ENCODE results near the gene ERN1. TPM values are rescaled to one million over a fixed set of nuclear protein-coding genes. Genes with fewer than 3 reads are reported as not detected.
A peak's percentile ranks its signal among the peaks of the same experiment; 100 is the strongest.

The ERN1 gene
- total RNA-seq, 1 donor from 2014 or later, result 6.3 TPM

- no peak for TF ChIP-seq CTCF (conservative IDR thresholded peaks at IDR 0.05; ENCODE audit: low read depth, low read length)
- no peak overlapping the region for H3K4me3 ChIP-seq (ENCODE audit: low read depth, low read length)
- no peak for DNase-seq (ENCODE audit: low read depth)
These were observed 8.5 kb upstream of the ERN1 start for GRCh38 chr17:64138441-64138840.

DNA sequence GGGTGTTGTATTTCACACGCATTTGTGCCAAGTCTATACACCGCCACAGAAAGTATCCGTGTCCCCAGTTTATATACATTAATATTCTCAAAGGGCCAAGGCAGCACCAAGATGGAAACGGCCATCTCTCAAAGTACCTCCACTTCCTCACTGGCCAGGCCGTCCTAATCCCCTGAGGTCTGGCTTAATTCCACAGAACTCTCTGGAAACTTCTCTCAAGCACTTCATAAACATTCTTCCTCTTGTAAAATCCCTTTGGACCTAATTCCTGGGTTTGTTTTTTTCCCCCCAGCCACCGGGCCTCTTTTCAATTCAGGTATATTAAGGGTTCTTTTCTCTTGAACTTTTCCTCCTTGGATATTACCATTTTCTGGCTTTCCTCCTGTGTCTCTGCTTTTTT, 5.1 kb upstream of the ERN1 start:
- no peak for TF ChIP-seq CTCF (conservative IDR thresholded peaks at IDR 0.05; ENCODE audit: low read depth, low read length)
- H3K4me3 ChIP-seq (ENCODE audit: low read depth, low read length), result no peak overlapping the region
- DNase-seq (ENCODE audit: low read depth), result no peak

- TF ChIP-seq CTCF (conservative IDR thresholded peaks at IDR 0.05; ENCODE audit: low read depth, low read length), result no peak
- no peak overlapping the region for H3K4me3 ChIP-seq (ENCODE audit: low read depth, low read length)
- no peak for DNase-seq (ENCODE audit: low read depth)
These were observed 4.4 kb upstream of the ERN1 start for GRCh38 chr17:64134216-64134970.

DNA sequence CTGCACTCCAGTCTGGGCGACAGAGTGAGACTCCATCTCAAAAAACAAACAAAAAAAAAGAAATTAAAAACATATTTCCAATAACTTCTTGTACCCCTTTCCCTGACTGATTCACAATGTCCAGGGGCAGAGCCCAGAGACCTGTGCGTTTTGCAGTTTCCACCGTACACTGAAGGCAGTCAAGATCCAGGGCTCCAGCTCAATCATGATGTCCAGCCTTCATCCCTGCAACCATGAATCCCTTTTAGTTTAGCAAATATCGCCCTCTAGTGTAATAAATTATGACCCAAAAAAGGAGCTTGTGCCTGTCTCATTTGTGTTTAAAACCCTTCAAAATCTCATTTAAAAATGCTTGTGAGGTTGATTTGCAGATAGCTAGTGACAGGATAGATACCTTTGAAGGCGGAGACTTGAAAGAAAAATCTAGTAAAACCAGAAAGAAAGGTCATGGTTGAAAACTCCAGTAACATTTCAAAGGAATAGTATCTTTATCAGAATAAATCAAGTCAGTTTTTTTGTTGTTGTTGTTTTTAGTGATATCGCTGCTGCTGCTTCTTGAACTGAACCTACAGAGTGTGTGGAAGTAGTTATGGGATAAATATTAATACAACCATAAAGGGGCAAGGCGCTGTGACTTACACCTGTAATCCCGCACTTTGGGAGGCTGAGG, 3.7 kb upstream of the ERN1 start:
- peak; percentile 69 for TF ChIP-seq CTCF (conservative IDR thresholded peaks at IDR 0.05; ENCODE audit: low read depth, low read length)
- DNase-seq (ENCODE audit: low read depth), result no peak
- no peak overlapping the region for H3K4me3 ChIP-seq (ENCODE audit: low read depth, low read length)

- no peak for DNase-seq (ENCODE audit: low read depth)
- H3K4me3 ChIP-seq (ENCODE audit: low read depth, low read length), result no peak overlapping the region
- TF ChIP-seq CTCF (conservative IDR thresholded peaks at IDR 0.05; ENCODE audit: low read depth, low read length), result no peak
These were observed 1.8 kb upstream of the ERN1 start for GRCh38 chr17:64131606-64132270.

DNA sequence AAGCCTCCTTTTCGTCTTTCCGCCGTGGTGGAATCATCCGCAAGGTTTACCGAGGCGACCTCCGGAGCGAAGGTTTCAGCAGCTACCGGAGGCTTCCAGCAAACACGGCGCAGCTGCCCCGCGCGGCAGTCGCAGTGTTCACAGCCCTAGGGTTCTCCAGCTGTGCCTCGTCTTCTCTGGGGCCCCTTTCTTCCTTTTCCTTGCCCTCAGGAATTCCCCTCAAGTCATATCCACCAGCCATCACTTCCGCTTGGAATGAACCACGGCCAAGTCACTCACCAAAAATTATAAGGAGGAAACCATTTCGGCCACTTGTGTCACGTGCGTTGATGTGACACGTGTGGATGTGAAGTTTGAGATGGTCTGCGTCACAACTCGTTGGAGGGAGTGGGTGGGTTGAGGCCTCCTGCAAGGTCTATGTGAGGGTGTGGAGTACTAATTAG, 636 bp upstream of the ERN1 start:
- no peak for DNase-seq (ENCODE audit: low read depth)
- H3K4me3 ChIP-seq (ENCODE audit: low read depth, low read length), result peak overlapping the region; percentile 61
- no peak for TF ChIP-seq CTCF (conservative IDR thresholded peaks at IDR 0.05; ENCODE audit: low read depth, low read length)

All from epithelial cell of proximal tubule (primary cell).